Mesothelial cell of epicardium (in vitro differentiated cells): ENCODE measurements around the gene NPFFR1. TPM values are rescaled to one million over a fixed set of nuclear protein-coding genes. Genes with fewer than 3 reads are reported as not detected.

Source experiments
- DNase-seq, 2 experiments: peaks; one replicate each; pipeline ENCODE4 v3.0.0; 2021; ENCODE audit warnings: low spot score in 2 of 2; ENCODE audit not compliant: unreplicated experiment in 2 of 2
- H3K27ac Mint-ChIP-seq: 2 replicates; pipeline ENCODE4 v1.8.0; 2021; ENCODE audit warnings: mixed read lengths
- H3K27me3 Mint-ChIP-seq: 2 replicates; pipeline ENCODE4 v1.8.0; 2021; ENCODE audit warnings: low read depth, mixed read lengths
- H3K36me3 Mint-ChIP-seq: 2 replicates; pipeline ENCODE4 v1.8.0; 2021; ENCODE audit warnings: mixed read lengths
- H3K4me1 Mint-ChIP-seq: 2 replicates; pipeline ENCODE4 v1.8.0; 2021; ENCODE audit warnings: mixed read lengths
- H3K4me3 Mint-ChIP-seq: 2 replicates; pipeline ENCODE4 v1.8.0; 2021; ENCODE audit warnings: mild to moderate bottlenecking, moderate library complexity, mixed read lengths
- H3K9me3 Mint-ChIP-seq: 2 replicates; pipeline ENCODE4 v1.8.0; 2021; ENCODE audit warnings: mixed read lengths
- total RNA-seq: library from RNA; stranded (reverse); gene quantifications from 3 replicates; pipeline ENCODE4 v1.2.1, GENCODE V29; 2021
- TF ChIP-seq, protein P1 (sequence below): fragments of 200-600 bp; sonication (generic); IDR thresholded peaks from one replicate; pipeline ENCODE4 v1.5.0; 2021; ENCODE audit warnings: antibody characterized with exemption; ENCODE audit not compliant: unreplicated experiment

NPFFR1 gene
- total RNA-seq, 1 donor from 2014 or later = 0.13 TPM

DNA sequence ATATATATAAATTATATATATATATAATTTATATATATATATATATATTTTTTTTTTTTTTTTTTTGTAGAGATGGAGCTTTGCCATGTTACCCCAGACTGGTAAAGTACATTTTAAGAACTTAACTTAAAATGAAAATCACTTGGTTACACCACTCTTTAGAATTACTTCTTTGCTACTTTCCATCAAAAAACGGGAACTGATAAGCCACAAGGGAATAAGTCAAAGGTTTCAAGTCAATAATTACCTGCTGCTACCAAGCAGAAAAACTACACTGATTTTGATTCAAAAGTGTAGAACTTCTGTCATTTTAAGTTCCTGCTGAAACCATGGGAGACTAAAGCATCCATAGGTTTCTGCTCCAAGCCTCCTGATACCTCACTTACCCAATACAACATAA is 62.8 kb downstream of the NPFFR1 start:
- no peaks in the 10 kb centered on the region for H3K9me3 Mint-ChIP-seq
- TF ChIP-seq, protein P1, sequence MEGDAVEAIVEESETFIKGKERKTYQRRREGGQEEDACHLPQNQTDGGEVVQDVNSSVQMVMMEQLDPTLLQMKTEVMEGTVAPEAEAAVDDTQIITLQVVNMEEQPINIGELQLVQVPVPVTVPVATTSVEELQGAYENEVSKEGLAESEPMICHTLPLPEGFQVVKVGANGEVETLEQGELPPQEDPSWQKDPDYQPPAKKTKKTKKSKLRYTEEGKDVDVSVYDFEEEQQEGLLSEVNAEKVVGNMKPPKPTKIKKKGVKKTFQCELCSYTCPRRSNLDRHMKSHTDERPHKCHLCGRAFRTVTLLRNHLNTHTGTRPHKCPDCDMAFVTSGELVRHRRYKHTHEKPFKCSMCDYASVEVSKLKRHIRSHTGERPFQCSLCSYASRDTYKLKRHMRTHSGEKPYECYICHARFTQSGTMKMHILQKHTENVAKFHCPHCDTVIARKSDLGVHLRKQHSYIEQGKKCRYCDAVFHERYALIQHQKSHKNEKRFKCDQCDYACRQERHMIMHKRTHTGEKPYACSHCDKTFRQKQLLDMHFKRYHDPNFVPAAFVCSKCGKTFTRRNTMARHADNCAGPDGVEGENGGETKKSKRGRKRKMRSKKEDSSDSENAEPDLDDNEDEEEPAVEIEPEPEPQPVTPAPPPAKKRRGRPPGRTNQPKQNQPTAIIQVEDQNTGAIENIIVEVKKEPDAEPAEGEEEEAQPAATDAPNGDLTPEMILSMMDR = no peak
- peaks cover 5% of the 10 kb centered on the region for H3K36me3 Mint-ChIP-seq
- no peaks in the 10 kb centered on the region for H3K27me3 Mint-ChIP-seq
- DNase-seq = no peak
- H3K4me3 Mint-ChIP-seq = no peak overlapping the region
- H3K4me1 Mint-ChIP-seq = peaks cover 9% of the 10 kb centered on the region
- H3K27ac Mint-ChIP-seq = no peak overlapping the region

DNA sequence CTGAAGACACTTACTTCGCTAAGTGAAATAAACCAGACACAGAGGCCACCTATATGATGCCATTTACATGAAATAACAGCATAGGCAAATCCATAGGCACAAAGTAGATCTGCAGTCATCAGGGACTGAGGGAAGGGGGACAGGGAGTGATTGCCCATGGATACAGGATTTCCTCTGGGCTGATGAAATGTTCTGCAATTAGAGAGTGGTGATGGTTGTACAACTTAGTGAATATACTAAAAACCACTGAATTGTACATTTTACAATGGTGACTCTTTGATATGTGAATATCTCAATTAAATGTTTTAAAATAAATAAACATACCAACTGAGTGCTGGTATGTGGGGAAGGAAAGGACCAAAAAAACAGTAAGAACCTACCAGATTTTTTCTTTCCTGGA is 70.9 kb downstream of the NPFFR1 start:
- Mint-ChIP-seq H3K36me3 (peaks cover 32% of the 10 kb centered on the region), H3K27me3 (no peaks in the 10 kb centered on the region), H3K27ac (no peak overlapping the region), H3K4me1 (no peaks in the 10 kb centered on the region), H3K9me3 (no peaks in the 10 kb centered on the region), H3K4me3 (no peak overlapping the region)
- TF ChIP-seq, protein P1 = no peak
- no peak for DNase-seq

DNA sequence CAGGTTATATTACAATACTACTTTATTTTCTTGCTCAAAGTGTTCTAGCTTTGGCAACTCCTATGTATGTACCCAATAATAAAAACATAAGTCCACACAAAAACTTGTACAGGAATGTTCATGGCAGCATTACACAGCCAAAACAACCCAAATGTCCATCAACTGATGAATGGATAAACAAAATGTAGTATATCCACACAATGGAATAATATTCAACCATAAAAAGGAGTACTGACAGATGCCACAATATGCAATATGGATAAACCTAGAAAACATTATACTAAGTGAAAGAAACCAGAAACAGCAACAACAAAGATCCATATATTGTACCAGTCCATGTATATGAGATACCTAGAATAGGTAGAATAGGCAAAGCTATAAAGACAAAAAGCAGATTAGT is 71.5 kb downstream of the NPFFR1 start:
- no peaks in the 10 kb centered on the region for H3K27me3 Mint-ChIP-seq
- no peak overlapping the region for H3K4me3 Mint-ChIP-seq
- TF ChIP-seq, protein P1 = no peak
- DNase-seq = no peak
- H3K9me3 Mint-ChIP-seq = no peaks in the 10 kb centered on the region
- H3K36me3 Mint-ChIP-seq = peaks cover 33% of the 10 kb centered on the region
- H3K4me1 Mint-ChIP-seq = no peaks in the 10 kb centered on the region
- H3K27ac Mint-ChIP-seq = no peak overlapping the region

DNA sequence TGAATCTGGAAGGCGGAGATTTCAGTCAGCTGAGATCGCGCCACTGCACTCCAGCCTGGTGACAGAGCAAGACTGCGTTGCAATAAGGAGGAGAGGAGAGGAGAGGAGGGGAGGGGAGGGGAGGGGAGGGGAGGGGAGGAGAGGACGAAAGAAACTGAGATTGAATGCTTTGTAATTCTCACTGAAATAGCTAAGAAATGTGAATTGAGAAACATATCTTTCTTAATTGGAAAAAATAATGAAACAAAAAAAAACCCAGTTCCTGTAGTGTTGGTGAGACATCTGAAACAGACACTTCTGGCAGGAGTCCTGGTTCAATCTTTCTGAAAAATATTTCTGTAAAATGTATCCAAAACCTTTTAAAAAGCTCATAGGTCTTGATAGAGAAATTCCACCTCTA is 77.0 kb downstream of the NPFFR1 start:
- no peaks in the 10 kb centered on the region for H3K9me3 Mint-ChIP-seq
- H3K4me1 Mint-ChIP-seq = no peaks in the 10 kb centered on the region
- H3K4me3 Mint-ChIP-seq = no peak overlapping the region
- TF ChIP-seq, protein P1 = no peak
- no peak for DNase-seq
- no peaks in the 10 kb centered on the region for H3K27me3 Mint-ChIP-seq
- peaks cover 36% of the 10 kb centered on the region for H3K36me3 Mint-ChIP-seq
- no peak overlapping the region for H3K27ac Mint-ChIP-seq

DNA sequence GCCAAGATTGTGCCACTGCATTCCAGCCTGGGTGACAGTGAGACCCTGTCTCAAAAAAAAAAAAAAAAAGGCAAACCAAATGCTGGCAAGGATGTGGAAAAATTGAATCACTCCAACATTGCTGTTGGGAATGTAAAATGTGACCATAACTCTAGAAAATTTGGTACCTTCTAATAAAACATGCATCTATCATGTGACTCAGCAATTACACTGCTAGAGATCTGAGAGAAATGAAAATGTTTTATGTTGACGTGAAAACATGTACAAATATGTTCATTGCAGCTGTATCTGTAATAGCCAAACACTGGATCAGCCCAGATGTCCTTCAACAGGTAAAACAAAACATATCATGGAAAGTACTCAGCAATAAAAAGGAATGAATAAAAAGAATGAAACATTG is 82.7 kb downstream of the NPFFR1 start:
- peaks cover 11% of the 10 kb centered on the region for H3K9me3 Mint-ChIP-seq
- no peaks in the 10 kb centered on the region for H3K27me3 Mint-ChIP-seq
- H3K27ac Mint-ChIP-seq = no peak overlapping the region
- no peak overlapping the region for H3K4me3 Mint-ChIP-seq
- H3K4me1 Mint-ChIP-seq = no peaks in the 10 kb centered on the region
- DNase-seq = no peak
- TF ChIP-seq, protein P1 = no peak
- peaks cover 61% of the 10 kb centered on the region for H3K36me3 Mint-ChIP-seq

DNA sequence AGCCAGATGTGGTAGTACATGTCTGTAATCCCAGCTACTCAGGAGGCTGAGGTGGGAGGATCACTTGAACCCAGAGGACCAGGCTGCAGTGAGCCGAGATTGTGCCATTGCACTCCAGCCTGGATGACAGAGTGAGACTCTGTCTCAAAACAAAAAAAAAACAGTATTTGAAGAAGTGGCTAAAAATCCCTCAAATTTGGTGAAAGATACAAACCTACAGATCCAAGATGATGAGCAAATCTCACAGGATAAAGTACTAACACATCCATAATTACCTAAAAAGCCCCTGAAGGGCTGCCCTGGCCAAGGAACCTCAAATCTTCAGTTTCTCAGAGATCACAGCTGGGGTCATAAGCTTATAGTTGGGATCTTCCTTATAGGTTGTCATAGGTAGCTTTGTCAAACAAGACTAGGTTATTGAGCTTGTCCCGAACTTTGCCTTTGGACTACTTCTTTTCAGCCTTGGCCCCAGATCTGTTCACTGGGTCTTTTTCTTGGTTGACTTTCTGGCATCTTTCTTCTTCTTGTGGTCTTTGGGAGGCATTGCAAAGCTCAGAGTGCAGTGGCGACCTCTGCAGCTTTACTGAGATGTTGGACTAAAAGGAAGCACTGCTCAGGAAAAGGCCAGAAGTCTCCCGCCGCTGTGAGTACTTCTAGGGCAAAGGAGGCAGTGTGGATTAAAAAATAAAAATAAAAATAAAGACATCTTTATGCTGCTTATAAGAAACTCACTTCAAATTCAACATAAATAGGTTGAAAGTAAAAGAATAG is 84.9 kb downstream of the NPFFR1 start:
- Mint-ChIP-seq H3K9me3 (peaks cover 11% of the 10 kb centered on the region), H3K36me3 (peaks cover 52% of the 10 kb centered on the region), H3K4me3 (no peak overlapping the region), H3K27me3 (no peaks in the 10 kb centered on the region), H3K27ac (no peak overlapping the region), H3K4me1 (no peaks in the 10 kb centered on the region)
- DNase-seq = no peak
- TF ChIP-seq, protein P1 = no peak
